Activated B cell treated with CpG ODN at 0.5 μM for 24 hours (primary cell): ENCODE measurements around the gene CNOT10. TPM values are rescaled to one million over a fixed set of nuclear protein-coding genes. Genes with fewer than 3 reads are reported as not detected.
A peak's percentile ranks its signal among the peaks of the same experiment; 100 is the strongest.

Source experiments
- ATAC-seq: fragments of 200-7000 bp; cut with Tn5 transposase; one replicate; pipeline ENCODE4 v1.10.0; 2021; ENCODE audit warnings: low read depth, mild to moderate bottlenecking, moderate library complexity
- CTCF ChIA-PET: fragments of 350-600 bp; sonication (Branson Sonifier 250); formaldehyde crosslinking; loops from one replicate; lab custom pipeline; 2021; ENCODE audit warnings: antibody characterized with exemption; lab: Charles Lee
- POLR2A ChIA-PET: fragments of 350-600 bp; sonication (Branson Sonifier 250); formaldehyde crosslinking; loops from one replicate; lab custom pipeline; 2021; ENCODE audit warnings: antibody characterized with exemption; lab: Charles Lee
- DNase-seq: peaks from one replicate; pipeline ENCODE4 v3.0.0; 2022
- H3K27ac Mint-ChIP-seq: one replicate; pipeline ENCODE4 v1.8.0; 2020; ENCODE audit warnings: mixed read lengths
- H3K27me3 Mint-ChIP-seq: one replicate; pipeline ENCODE4 v1.8.0; 2021; ENCODE audit warnings: mixed read lengths
- H3K36me3 Mint-ChIP-seq: one replicate; pipeline ENCODE4 v1.8.0; 2021; ENCODE audit warnings: low read depth, mixed read lengths
- H3K4me1 Mint-ChIP-seq: one replicate; pipeline ENCODE4 v1.8.0; 2021; ENCODE audit warnings: mixed read lengths
- H3K4me3 Mint-ChIP-seq: one replicate; pipeline ENCODE4 v1.8.0; 2020; ENCODE audit warnings: mild to moderate bottlenecking, mixed read lengths
- H3K9me3 Mint-ChIP-seq: one replicate; pipeline ENCODE4 v1.8.0; 2020; ENCODE audit warnings: mixed read lengths
- intact Hi-C: fragments of 100-400 bp; cut with micrococcal nuclease; formaldehyde crosslinking; loops from one replicate; pipeline ENCODE4 v1.15.1; 2024
- total RNA-seq: library from RNA; stranded (reverse); gene quantifications from 2 replicates; pipeline ENCODE4 v1.2.3, GENCODE V29; 2022
- TF ChIP-seq, protein P1 (sequence below): fragments of 200-600 bp; IDR thresholded peaks from one replicate; pipeline ENCODE4 v1.8.0; 2022; ENCODE audit warnings: antibody characterized with exemption, mild to moderate bottlenecking

Gene CNOT10
- total RNA-seq, 1 donor from 2014 or later, result 48.0 TPM

DNA sequence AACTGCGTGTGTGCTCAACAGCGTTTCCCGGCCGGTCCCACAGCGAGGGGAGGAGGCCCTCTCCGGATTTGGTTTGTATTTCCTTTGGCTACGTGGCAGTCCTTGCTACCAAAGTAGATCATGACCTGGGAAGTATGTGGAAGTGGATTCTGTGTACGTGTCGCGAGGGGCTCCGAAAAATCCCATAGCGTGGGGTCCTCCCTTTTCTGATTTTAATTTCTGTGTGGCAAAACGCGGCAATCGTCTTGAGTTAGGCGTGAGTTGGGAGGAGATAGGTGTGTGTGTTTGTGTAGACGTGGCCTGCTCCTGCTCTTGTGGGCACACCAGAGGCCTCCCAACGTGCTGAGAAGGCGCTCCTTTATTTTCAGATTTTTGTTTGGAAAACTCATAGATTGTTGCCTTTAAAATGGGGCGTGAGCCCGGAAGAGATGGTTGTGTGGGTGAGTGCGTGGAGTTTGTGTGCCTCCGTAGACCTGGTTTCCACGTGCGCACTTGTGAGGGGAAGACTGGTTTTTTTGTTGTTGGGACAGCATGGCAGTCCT lies 134.1 kb downstream of the CNOT10 start:
- TF ChIP-seq, protein P1, sequence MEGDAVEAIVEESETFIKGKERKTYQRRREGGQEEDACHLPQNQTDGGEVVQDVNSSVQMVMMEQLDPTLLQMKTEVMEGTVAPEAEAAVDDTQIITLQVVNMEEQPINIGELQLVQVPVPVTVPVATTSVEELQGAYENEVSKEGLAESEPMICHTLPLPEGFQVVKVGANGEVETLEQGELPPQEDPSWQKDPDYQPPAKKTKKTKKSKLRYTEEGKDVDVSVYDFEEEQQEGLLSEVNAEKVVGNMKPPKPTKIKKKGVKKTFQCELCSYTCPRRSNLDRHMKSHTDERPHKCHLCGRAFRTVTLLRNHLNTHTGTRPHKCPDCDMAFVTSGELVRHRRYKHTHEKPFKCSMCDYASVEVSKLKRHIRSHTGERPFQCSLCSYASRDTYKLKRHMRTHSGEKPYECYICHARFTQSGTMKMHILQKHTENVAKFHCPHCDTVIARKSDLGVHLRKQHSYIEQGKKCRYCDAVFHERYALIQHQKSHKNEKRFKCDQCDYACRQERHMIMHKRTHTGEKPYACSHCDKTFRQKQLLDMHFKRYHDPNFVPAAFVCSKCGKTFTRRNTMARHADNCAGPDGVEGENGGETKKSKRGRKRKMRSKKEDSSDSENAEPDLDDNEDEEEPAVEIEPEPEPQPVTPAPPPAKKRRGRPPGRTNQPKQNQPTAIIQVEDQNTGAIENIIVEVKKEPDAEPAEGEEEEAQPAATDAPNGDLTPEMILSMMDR, result no peak
- ChIA-PET POLR2A (no interaction called here), CTCF (no interaction called here)
- DNase-seq (no peak), ATAC-seq (no peak)
- H3K9me3 Mint-ChIP-seq, result no peaks in the 10 kb centered on the region
- intact Hi-C loops, result no loop called here
- peak overlapping the region; percentile 33 for H3K4me3 Mint-ChIP-seq
- H3K27me3 Mint-ChIP-seq, result peaks cover 49% of the 10 kb centered on the region
- H3K4me1 Mint-ChIP-seq, result peaks cover 31% of the 10 kb centered on the region
- H3K36me3 Mint-ChIP-seq, result no peaks in the 10 kb centered on the region
- no peak overlapping the region for H3K27ac Mint-ChIP-seq

DNA sequence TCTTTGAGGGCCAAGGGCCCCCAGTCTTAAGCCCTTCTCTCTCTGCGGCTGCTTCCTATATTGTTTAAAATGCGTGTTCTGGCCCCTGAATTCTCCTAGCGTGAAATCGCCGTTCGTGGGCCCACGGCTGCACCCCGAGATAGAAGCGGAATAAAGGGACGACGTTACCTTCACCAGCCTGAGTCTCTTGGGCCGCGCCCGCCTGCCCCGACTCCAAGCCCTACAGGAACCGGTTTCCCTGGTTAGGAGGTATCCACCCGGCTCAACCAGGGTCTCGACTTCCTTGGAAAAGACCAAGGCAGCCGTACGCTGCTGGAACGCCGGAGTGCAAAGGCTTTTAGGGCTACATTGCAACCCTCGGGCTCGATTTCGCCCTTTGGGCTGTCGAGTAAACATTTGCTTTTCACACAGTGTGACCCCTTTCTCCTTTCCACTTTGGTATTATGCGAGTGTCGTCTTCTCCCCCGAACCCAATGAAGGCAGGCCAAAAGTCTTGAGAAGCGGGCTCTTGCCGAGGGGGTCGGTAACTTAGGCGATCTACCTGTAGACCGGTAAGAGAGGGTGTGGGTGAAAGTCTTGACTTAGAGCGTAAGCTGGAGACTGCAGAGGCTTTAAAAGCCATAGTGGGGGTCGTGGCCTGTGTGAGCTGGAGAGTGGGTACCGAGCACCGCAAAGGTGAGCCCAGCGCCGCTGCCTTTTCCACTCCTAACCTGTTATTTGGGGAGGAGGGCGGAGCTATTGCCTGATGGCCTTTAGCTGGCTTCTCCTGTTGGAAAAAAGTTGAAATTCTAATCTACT lies 134.8 kb downstream of the CNOT10 start:
- ChIA-PET CTCF (no interaction called here), POLR2A (no interaction called here)
- intact Hi-C loops, result no loop called here
- ATAC-seq (no peak), DNase-seq (no peak)
- H3K27ac Mint-ChIP-seq, result no peak overlapping the region
- H3K27me3 Mint-ChIP-seq, result peaks cover 44% of the 10 kb centered on the region
- H3K36me3 Mint-ChIP-seq, result no peaks in the 10 kb centered on the region
- H3K4me1 Mint-ChIP-seq, result peaks cover 24% of the 10 kb centered on the region
- no peak overlapping the region for H3K4me3 Mint-ChIP-seq
- no peaks in the 10 kb centered on the region for H3K9me3 Mint-ChIP-seq
- TF ChIP-seq, protein P1, result no peak

DNA sequence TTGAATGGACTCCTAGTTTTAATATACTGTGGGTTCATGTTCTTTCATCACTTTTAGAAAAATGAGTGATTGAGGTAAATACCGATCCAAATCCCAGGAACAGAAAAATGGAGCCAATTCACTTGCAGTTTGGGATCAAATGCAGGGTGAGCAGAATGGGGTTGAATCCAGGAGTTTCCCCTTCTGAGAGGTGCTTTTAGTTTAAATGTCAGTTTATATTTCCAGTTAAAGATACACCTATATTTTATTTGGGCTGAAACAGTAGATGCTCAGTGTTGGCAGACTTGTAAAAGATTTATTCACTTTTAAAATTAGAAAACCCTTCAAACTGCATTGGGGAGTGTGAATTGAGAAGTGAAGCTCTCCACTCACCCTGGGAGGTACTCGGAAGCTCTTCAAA lies 135.4 kb downstream of the CNOT10 start:
- intact Hi-C loops, result no loop called here
- Mint-ChIP-seq H3K4me1 (peaks cover 24% of the 10 kb centered on the region), H3K27ac (no peak overlapping the region), H3K27me3 (peaks cover 41% of the 10 kb centered on the region), H3K9me3 (no peaks in the 10 kb centered on the region), H3K4me3 (no peak overlapping the region), H3K36me3 (no peaks in the 10 kb centered on the region)
- DNase-seq (no peak), ATAC-seq (no peak)
- TF ChIP-seq, protein P1, result no peak
- ChIA-PET POLR2A (interaction anchor here (0.5 kb wide), 1 partner anchor 137 kb away, joined by 5 read pairs; no protein-coding TSS in a partner anchor), CTCF (no interaction called here)

DNA sequence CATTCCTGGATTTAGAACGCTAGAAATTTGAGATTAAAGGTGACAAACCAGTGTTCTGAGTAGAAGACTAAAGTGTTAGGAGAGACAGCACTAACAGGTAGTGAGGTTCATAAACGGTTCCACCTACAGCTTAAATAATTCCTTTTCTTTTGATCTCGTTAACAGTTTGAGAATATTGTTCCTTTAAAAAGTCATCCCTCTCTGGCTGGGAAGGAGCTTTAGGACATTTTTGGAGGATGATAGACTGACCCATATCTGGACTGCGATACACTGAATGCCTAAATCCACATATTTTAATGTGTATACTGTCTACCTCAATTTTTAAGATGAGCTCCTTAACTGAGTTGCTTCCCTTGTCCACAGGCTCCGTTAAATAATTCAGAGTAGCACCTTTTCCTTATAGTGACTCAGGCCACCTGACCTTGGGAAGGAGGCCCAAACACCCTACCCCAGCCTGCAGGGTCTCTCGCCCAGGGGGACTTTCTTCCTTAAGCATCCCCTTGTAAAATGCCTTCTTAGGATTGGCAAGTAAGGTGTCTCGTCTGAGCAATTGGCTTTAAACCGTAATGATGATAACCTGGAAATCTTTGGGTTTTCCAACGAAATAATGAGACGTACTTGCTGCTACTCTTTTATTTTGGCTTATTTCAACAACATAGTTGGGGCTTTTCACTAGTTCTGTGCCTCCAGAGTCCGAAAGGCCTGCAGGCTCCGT lies 136.1 kb downstream of the CNOT10 start:
- H3K27me3 Mint-ChIP-seq, result peaks cover 34% of the 10 kb centered on the region
- no peak overlapping the region for H3K4me3 Mint-ChIP-seq
- H3K9me3 Mint-ChIP-seq, result no peaks in the 10 kb centered on the region
- POLR2A ChIA-PET, result interaction anchor here (0.5 kb wide), 1 partner anchor 137 kb away, joined by 5 read pairs; no protein-coding TSS in a partner anchor
- H3K36me3 Mint-ChIP-seq, result no peaks in the 10 kb centered on the region
- CTCF ChIA-PET, result no interaction called here
- H3K4me1 Mint-ChIP-seq, result peaks cover 19% of the 10 kb centered on the region
- intact Hi-C loops, result no loop called here
- TF ChIP-seq, protein P1, result no peak
- H3K27ac Mint-ChIP-seq, result no peak overlapping the region
- ATAC-seq (no peak), DNase-seq (no peak)
